Raji (cell line): ENCODE data around the gene LRRC15.

ENCODE experiments used
- POLR2A ChIP-seq: IDR thresholded peaks from 2 replicates; pipeline ENCODE4 v1.6.1; 2011; ENCODE audit warnings: low read depth, low read length, control low read depth; ENCODE audit not compliant: insufficient read depth

Gene LRRC15

GRCh38 chr3:194310060-194310835 lies 59.3 kb downstream of the LRRC15 start:
- no peak for TF ChIP-seq POLR2A

GRCh38 chr3:194308601-194309449 lies 60.7 kb downstream of the LRRC15 start:
- TF ChIP-seq POLR2A, result no peak

GRCh38 chr3:194307849-194308248 lies 61.7 kb downstream of the LRRC15 start:
- TF ChIP-seq POLR2A, result no peak

- TF ChIP-seq POLR2A, result no peak
Measured at GRCh38 chr3:194306771-194307640, 62.5 kb downstream of the LRRC15 start.

- TF ChIP-seq POLR2A, result no peak
Measured at GRCh38 chr3:194306109-194306686, 63.3 kb downstream of the LRRC15 start.

- TF ChIP-seq POLR2A, result no peak
Measured at GRCh38 chr3:194305356-194306108, 64.0 kb downstream of the LRRC15 start.
